A549 (cell line): ENCODE data around the gene TGOLN2. TPM values are rescaled to one million over a fixed set of nuclear protein-coding genes. Genes with fewer than 3 reads are reported as not detected.

ENCODE experiments used
- ATAC-seq, 2 experiments: fragments of 200-7000 bp in 1 of 2; fragments of >200 bp in 1 of 2; cut with Nextera tagmentation in 1 of 2; cut with Tn5 transposase in 1 of 2; 3 replicates each; pipeline versions ENCODE4 v1.8.0 to v1.9.1; 2018 to 2020; ENCODE audit warnings: mild to moderate bottlenecking in 1 of 2, moderate library complexity in 1 of 2
- CTCF ChIA-PET: fragments of 300-600 bp; sonication (Branson Sonifier 250); formaldehyde crosslinking; extraction: SDS; loops from one replicate; lab custom pipeline; 2021; ENCODE audit warnings: antibody characterized with exemption, inconsistent platforms; lab: Yijun Ruan, JAX
- POLR2A ChIA-PET: fragments of 350-600 bp; formaldehyde crosslinking; extraction: SDS; loops from one replicate; lab custom pipeline; 2021; ENCODE audit warnings: antibody characterized with exemption, inconsistent platforms; lab: Yijun Ruan, JAX
- DNase-seq, 2 experiments: peaks; one replicate each; pipeline versions ENCODE4 v3.0.0 to v3.0.0-alpha.2; 2011 to 2016; ENCODE audit warnings: low read depth in 1 of 2, low spot score in 1 of 2
- FAIRE-seq: peaks from 2 replicates; lab custom pipeline; 2011; peaks lifted over from hg19 to GRCh38; lab: Jason Lieb, UNC
- H3K27ac ChIP-seq, 2 experiments: fragments of >200 bp; sonication (Bioruptor Twin); formaldehyde crosslinking; 3 replicates each; pipeline ENCODE4 v1.5.1; 2016 to 2017
- H3K4me1 ChIP-seq: fragments of >200 bp; sonication (Bioruptor Twin); formaldehyde crosslinking; 3 replicates; pipeline ENCODE4 v1.6.1; 2016
- H3K4me2 ChIP-seq: fragments of >200 bp; sonication (Bioruptor Twin); formaldehyde crosslinking; 3 replicates; pipeline ENCODE4 v1.6.1; 2016
- H3K4me3 ChIP-seq: fragments of >200 bp; sonication (Bioruptor Twin); formaldehyde crosslinking; 3 replicates; pipeline ENCODE4 v1.5.1; 2016
- H3K9me3 ChIP-seq: fragments of >200 bp; sonication (Bioruptor Twin); formaldehyde crosslinking; 3 replicates; pipeline ENCODE4 v1.6.1; 2016
- CBX2 ChIP-seq: fragments of 200-600 bp; sonication (generic); IDR thresholded peaks from 2 replicates; pipeline ENCODE4 v1.6.1; 2016; ENCODE audit warnings: low read depth, mild to moderate bottlenecking, borderline replicate concordance
- CHD2 ChIP-seq: fragments of 150-350 bp; IDR thresholded peaks from 2 replicates; pipeline ENCODE4 v1.6.1; 2014; ENCODE audit warnings: low read length; ENCODE audit not compliant: partially characterized antibody
- EHF ChIP-seq: fragments of 250-450 bp; sonication (Bioruptor Pico); IDR thresholded peaks from 2 replicates; pipeline ENCODE4 v1.5.0; 2020; ENCODE audit warnings: mild to moderate bottlenecking
- FOSL2 ChIP-seq, 2 experiments: fragments of 450-650 bp in 1 of 2; fragments of >200 bp in 1 of 2; sonication (Bioruptor Twin) in 1 of 2; formaldehyde crosslinking; IDR thresholded peaks; 2 replicates each; pipeline versions ENCODE4 v1.5.0 to v1.6.1; 2016 to 2020; ENCODE audit warnings: mild to moderate bottlenecking in 1 of 2, moderate library complexity in 1 of 2
- FOXS1 ChIP-seq: fragments of 250-450 bp; sonication (Bioruptor Pico); IDR thresholded peaks from 2 replicates; pipeline ENCODE4 v1.5.0; 2020; ENCODE audit warnings: mild to moderate bottlenecking, moderate library complexity
- GATA3 ChIP-seq: IDR thresholded peaks from 2 replicates; pipeline ENCODE4 v1.6.1; 2012; ENCODE audit warnings: borderline replicate concordance
- HEYL ChIP-seq: fragments of 250-450 bp; sonication (Bioruptor Pico); IDR thresholded peaks from 2 replicates; pipeline ENCODE4 v1.8.0; 2021; ENCODE audit warnings: mild to moderate bottlenecking, moderate library complexity
- HOXA7 ChIP-seq: fragments of 250-450 bp; sonication (Bioruptor Pico); IDR thresholded peaks from 2 replicates; pipeline ENCODE4 v1.5.0; 2020; ENCODE audit warnings: mild to moderate bottlenecking, moderate library complexity
- JUN ChIP-seq, 2 experiments: fragments of >200 bp; sonication (Bioruptor Twin); formaldehyde crosslinking; IDR thresholded peaks; 2 replicates in 1 of 2; 3 replicates in 1 of 2; pipeline ENCODE4 v1.6.1; 2016 to 2017
- MAFK ChIP-seq: fragments of 450-650 bp; IDR thresholded peaks from 2 replicates; pipeline ENCODE4 v1.6.1; 2014; ENCODE audit not compliant: partially characterized antibody
- NFE2L2 ChIP-seq: fragments of 150-350 bp; conservative IDR thresholded peaks from 2 replicates; pipeline ENCODE4 v1.6.1; 2014; ENCODE audit warnings: low read length
- NPAS2 ChIP-seq: fragments of 250-450 bp; sonication (Bioruptor Pico); IDR thresholded peaks from 2 replicates; pipeline ENCODE4 v1.8.0; 2022; ENCODE audit warnings: mild to moderate bottlenecking, moderate library complexity, borderline replicate concordance
- NR3C1 ChIP-seq: fragments of >200 bp; sonication (Bioruptor Twin); formaldehyde crosslinking; IDR thresholded peaks from 3 replicates; pipeline ENCODE4 v1.6.1; 2017
- POLR2A ChIP-seq: IDR thresholded peaks from 2 replicates; pipeline ENCODE4 v1.6.1; 2012; ENCODE audit warnings: mild to moderate bottlenecking, low read length
- POLR2AphosphoS2 ChIP-seq: conservative IDR thresholded peaks from 2 replicates; pipeline ENCODE4 v1.6.1; 2012; ENCODE audit warnings: low read length, improper control_type of control experiment, inconsistent platforms
- RAD21 ChIP-seq, 2 experiments: fragments of >200 bp in 1 of 2; sonication (Bioruptor Twin) in 1 of 2; formaldehyde crosslinking in 1 of 2; IDR thresholded peaks in 1 of 2; conservative IDR thresholded peaks in 1 of 2; 2 replicates in 1 of 2; 3 replicates in 1 of 2; pipeline ENCODE4 v1.6.1; 2012 to 2018; ENCODE audit warnings: inconsistent platforms in 1 of 2
- RFX5 ChIP-seq: fragments of 450-650 bp; IDR thresholded peaks from 2 replicates; pipeline ENCODE4 v1.7.1; 2014; ENCODE audit warnings: antibody characterized with exemption, mild to moderate bottlenecking, moderate library complexity
- RNF2 ChIP-seq: fragments of 200-600 bp; sonication (generic); IDR thresholded peaks from 2 replicates; pipeline ENCODE4 v1.6.1; 2016; ENCODE audit warnings: low read depth, mild to moderate bottlenecking, antibody characterized with exemption, moderate library complexity, borderline replicate concordance
- SREBF2 ChIP-seq: fragments of 450-650 bp; IDR thresholded peaks from 2 replicates; pipeline ENCODE4 v1.6.1; 2014; ENCODE audit warnings: mild to moderate bottlenecking, moderate library complexity
- TFCP2L1 ChIP-seq: fragments of 250-450 bp; sonication (Bioruptor Pico); IDR thresholded peaks from 2 replicates; pipeline ENCODE4 v1.5.0; 2021; ENCODE audit warnings: mild to moderate bottlenecking
- TP53 ChIP-seq: fragments of 250-450 bp; sonication (Bioruptor Pico); IDR thresholded peaks from 2 replicates; pipeline ENCODE4 v1.5.0; 2021; ENCODE audit warnings: mild to moderate bottlenecking, moderate library complexity
- ZFP36 ChIP-seq: fragments of 450-650 bp; IDR thresholded peaks from 2 replicates; pipeline ENCODE4 v1.6.1; 2014; ENCODE audit warnings: borderline replicate concordance; ENCODE audit not compliant: partially characterized antibody
- ZNF302 ChIP-seq: fragments of 250-450 bp; sonication (Bioruptor Pico); IDR thresholded peaks from 2 replicates; pipeline ENCODE4 v1.9.0; 2021; ENCODE audit warnings: inconsistent platforms, mild to moderate bottlenecking, moderate library complexity
- WGBS: methylation state at CpG from one replicate; pipeline ENCODE4 v1.1.6; 2017; ENCODE audit errors: missing lambda C conversion rate; 5-methylcytosine and 5-hydroxymethylcytosine counted together
- polyA plus RNA-seq, 4 experiments: library from polyadenylated mRNA; depleted of rRNA in 3 of 4; stranded (reverse); fragments of >200 nt; fragmentation: RNase III in 1 of 4; extraction: RNeasy Plus Mini Kit Qiagen cat#74134 plus additional on column Dnase treatment in 1 of 4; gene quantifications; 2 replicates in 3 of 4; 3 replicates in 1 of 4; pipeline ENCODE4 v1.2.3, GENCODE V29; 2011 to 2017
- TF ChIP-seq, protein P1 (sequence below): fragments of 250-450 bp; sonication (Bioruptor Pico); IDR thresholded peaks from 2 replicates; pipeline ENCODE4 v1.5.0; 2021; ENCODE audit warnings: mild to moderate bottlenecking, moderate library complexity, borderline replicate concordance
- TF ChIP-seq, protein P2 (sequence below): fragments of 150-350 bp; IDR thresholded peaks from 2 replicates; pipeline ENCODE4 v1.6.1; 2014; ENCODE audit warnings: low read depth, mild to moderate bottlenecking, low read length
- TF ChIP-seq, protein P3 (sequence below): IDR thresholded peaks from 2 replicates; pipeline ENCODE4 v1.6.1; 2012
- TF ChIP-seq, protein P4 (sequence below): fragments of 450-650 bp; IDR thresholded peaks from 2 replicates; pipeline ENCODE4 v1.6.1; 2014; ENCODE audit warnings: antibody characterized with exemption

TGOLN2 gene
- polyA plus RNA-seq, 2 of the 4 experiments (the other 2 are of a cell fraction) = 97.1 to 177 TPM

DNA sequence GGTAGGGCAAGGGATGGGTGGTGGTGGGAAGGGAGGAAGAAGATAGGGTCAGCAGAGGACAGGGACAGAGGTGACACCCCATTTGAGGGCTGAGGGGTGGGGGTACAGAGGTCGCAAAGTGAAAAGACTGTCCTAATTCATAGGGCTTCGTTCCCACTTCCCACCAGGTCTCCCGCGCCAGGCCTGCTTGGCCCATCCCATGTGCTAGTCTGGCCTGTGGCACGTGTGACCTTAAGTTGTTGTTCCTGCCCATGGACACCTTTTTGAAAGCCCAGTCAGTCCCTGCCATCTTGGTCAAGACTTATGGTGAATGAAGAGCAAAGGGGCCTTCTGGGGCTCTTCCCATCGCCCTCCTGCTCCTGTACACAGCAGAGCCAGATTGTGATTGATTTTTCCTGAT lies 46.2 kb downstream of the TGOLN2 start:
- CTCF ChIA-PET = interaction anchor here (1.5 to 11.8 kb wide), 3 partner anchors 17 to 220 kb away, joined by 5 to 376 read pairs (median 16); partner anchors contain the start of gene TCF7L1
- Histone ChIP-seq H3K27ac (no peak overlapping the region), H3K4me2 (no peak overlapping the region), H3K9me3 (no peaks in the 10 kb centered on the region), H3K4me1 (peaks cover 7% of the 10 kb centered on the region; the same call in 2 of the 3 replicates), H3K4me3 (no peak overlapping the region)
- FAIRE-seq (no peak), ATAC-seq (no peak), DNase-seq (no peak)
- TF ChIP-seq TP53 (CRISPR knock-in tag) (no peak), HEYL (CRISPR knock-in tag) (no peak), TFCP2L1 (CRISPR knock-in tag) (no peak), CHD2 (no peak)
- POLR2A ChIA-PET = no interaction called here
- 81% methylated on average over 6 of the region's 6 CpGs for WGBS

DNA sequence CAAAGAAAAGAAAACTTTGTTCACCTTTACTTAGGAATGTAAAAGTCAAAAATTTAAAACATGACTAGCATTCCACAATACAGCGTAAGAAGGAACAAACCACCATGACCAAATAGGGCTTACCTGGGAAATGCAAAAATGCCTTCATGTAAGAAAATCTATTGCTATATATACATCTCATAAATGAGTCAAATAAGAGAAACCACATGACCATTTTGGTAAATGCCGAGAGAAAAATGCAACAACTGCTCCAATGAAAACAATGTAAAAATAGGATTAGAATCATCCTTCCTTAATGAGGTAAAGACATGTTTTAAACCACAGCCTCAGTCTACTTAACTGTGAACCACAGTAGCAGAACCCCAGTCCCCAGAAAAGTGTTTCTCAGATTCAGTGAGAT lies 49.4 kb downstream of the TGOLN2 start:
- Histone ChIP-seq H3K27ac (no peak overlapping the region), H3K4me3 (no peak overlapping the region), H3K4me1 (peaks cover 13% of the 10 kb centered on the region), H3K4me2 (no peak overlapping the region), H3K9me3 (no peaks in the 10 kb centered on the region)
- ATAC-seq (no peak), FAIRE-seq (peak; percentile 49), DNase-seq (no peak)
- POLR2A ChIA-PET = no interaction called here
- TF ChIP-seq ZFP36 (no peak), NPAS2 (CRISPR knock-in tag) (no peak), MAFK (no peak), SREBF2 (no peak), RNF2 (no peak), RAD21 (conservative IDR thresholded peaks at IDR 0.05 in 1 of 2, IDR thresholded peaks at IDR 0.05 in 1 of 2) (no peak), GATA3 (no peak), POLR2AphosphoS2 (no peak), NR3C1 (no peak), EHF (CRISPR knock-in tag) (no peak), POLR2A (no peak)
- TF ChIP-seq, protein P1, sequence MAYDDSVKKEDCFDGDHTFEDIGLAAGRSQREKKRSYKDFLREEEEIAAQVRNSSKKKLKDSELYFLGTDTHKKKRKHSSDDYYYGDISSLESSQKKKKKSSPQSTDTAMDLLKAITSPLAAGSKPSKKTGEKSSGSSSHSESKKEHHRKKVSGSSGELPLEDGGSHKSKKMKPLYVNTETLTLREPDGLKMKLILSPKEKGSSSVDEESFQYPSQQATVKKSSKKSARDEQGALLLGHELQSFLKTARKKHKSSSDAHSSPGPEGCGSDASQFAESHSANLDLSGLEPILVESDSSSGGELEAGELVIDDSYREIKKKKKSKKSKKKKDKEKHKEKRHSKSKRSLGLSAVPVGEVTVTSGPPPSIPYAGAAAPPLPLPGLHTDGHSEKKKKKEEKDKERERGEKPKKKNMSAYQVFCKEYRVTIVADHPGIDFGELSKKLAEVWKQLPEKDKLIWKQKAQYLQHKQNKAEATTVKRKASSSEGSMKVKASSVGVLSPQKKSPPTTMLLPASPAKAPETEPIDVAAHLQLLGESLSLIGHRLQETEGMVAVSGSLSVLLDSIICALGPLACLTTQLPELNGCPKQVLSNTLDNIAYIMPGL (CRISPR knock-in tag) = no peak
- TF ChIP-seq, protein P2, sequence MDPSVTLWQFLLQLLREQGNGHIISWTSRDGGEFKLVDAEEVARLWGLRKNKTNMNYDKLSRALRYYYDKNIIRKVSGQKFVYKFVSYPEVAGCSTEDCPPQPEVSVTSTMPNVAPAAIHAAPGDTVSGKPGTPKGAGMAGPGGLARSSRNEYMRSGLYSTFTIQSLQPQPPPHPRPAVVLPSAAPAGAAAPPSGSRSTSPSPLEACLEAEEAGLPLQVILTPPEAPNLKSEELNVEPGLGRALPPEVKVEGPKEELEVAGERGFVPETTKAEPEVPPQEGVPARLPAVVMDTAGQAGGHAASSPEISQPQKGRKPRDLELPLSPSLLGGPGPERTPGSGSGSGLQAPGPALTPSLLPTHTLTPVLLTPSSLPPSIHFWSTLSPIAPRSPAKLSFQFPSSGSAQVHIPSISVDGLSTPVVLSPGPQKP = no peak
- TF ChIP-seq, protein P3, sequence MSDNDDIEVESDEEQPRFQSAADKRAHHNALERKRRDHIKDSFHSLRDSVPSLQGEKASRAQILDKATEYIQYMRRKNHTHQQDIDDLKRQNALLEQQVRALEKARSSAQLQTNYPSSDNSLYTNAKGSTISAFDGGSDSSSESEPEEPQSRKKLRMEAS = no peak
- 76% methylated on average over 2 of the region's 2 CpGs for WGBS
- CTCF ChIA-PET = interaction anchor here (1.2 to 4.0 kb wide), 4 partner anchors 9 to 212 kb away, joined by 4 to 16 read pairs (median 11); no protein-coding TSS in a partner anchor

DNA sequence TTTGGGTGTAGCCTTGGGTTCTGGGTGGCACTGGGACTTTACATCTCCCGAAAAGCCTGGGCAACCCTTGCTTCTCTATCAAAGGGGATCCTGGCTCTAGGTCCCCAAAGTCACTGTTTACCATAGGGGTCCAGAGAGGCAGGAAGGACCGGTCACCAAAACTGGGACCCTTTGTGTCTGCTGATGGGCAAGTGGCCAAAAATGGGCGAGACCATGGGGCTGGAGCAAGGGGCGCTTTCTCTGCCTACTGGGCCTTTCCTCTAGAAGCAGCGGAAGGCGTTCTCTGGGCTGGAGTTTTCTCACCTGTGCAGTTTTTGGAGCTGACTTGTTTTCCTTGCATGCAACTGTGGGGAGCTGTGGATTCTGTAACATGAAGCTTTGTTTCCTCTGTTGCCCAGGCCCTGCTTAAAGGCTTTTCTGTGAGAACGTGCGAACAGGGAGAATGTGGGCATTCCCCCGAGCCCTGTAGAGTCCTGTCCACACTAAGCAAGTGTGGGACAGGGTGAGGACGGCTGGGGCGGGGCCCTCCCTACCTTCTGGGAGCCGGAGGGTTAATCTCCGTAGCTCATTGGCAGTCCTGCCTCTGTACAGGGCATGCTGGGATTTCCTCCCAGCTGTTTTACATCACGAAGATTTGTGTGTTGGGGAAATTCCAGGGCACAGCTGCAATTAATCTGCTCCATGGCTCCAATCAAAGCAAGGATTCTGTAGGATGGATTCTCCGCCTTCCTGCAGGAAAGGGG lies 50.2 kb downstream of the TGOLN2 start:
- peaks cover 13% of the 10 kb centered on the region for H3K4me1 ChIP-seq
- no peak overlapping the region for H3K27ac ChIP-seq
- 82% methylated on average over 15 of the region's 15 CpGs for WGBS
- DNase-seq (no peak), ATAC-seq (no peak), FAIRE-seq (no peak)
- no peaks in the 10 kb centered on the region for H3K9me3 ChIP-seq
- H3K4me3 ChIP-seq = no peak overlapping the region
- H3K4me2 ChIP-seq = no peak overlapping the region
- ChIA-PET POLR2A (no interaction called here), CTCF (interaction anchor here (1.2 to 9.4 kb wide), 5 partner anchors 7 to 211 kb away, joined by 4 to 111 read pairs (median 12); no protein-coding TSS in a partner anchor)
- TF ChIP-seq ZNF302 (CRISPR knock-in tag) = no peak
- TF ChIP-seq FOXS1 = no peak
- no peak for TF ChIP-seq FOSL2 (IDR thresholded peaks at IDR 0.05)
- TF ChIP-seq FOSL2 (CRISPR knock-in tag; IDR thresholded peaks at IDR 0.05) = no peak
- TF ChIP-seq, protein P2 = no peak
- no peak for TF ChIP-seq CHD2
- no peak for TF ChIP-seq JUN (IDR thresholded peaks at IDR 0.05)
- TF ChIP-seq HOXA7 (CRISPR knock-in tag) = no peak
- no peak for TF ChIP-seq CBX2
- no peak for TF ChIP-seq RFX5
- no peak for TF ChIP-seq NFE2L2
- TF ChIP-seq, protein P4, sequence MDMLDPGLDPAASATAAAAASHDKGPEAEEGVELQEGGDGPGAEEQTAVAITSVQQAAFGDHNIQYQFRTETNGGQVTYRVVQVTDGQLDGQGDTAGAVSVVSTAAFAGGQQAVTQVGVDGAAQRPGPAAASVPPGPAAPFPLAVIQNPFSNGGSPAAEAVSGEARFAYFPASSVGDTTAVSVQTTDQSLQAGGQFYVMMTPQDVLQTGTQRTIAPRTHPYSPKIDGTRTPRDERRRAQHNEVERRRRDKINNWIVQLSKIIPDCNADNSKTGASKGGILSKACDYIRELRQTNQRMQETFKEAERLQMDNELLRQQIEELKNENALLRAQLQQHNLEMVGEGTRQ = no peak
- TF ChIP-seq, protein P1 (CRISPR knock-in tag) = no peak
